ENCODE results near the gene SPRY4. TPM values are rescaled to one million over a fixed set of nuclear protein-coding genes. Genes with fewer than 3 reads are reported as not detected.

The SPRY4 gene
- total RNA-seq, 1 experiment from 2014 or later = 35.6 TPM

GRCh38 chr5:142295960-142296860 is 28.6 kb downstream of the SPRY4 start:
- POLR2A ChIA-PET = no interaction called here
- peak overlapping the region; percentile 69 for H3K27ac ChIP-seq (ENCODE audit: low read length)
- H3K4me1 ChIP-seq (ENCODE audit: control insufficient read depth, insufficient read depth, low read length) = peaks cover 27% of the 10 kb centered on the region
- BruUV-seq (replicated peaks) = no TSS peak
- TF ChIP-seq SIN3A (IDR thresholded peaks at IDR 0.05; ENCODE audit: borderline replicate concordance, insufficient read depth, low read depth, low read length) (no peak), TCF7L2 (IDR thresholded peaks at IDR 0.05; ENCODE audit: low read depth, low read length) (no peak), POLR2AphosphoS5 (IDR thresholded peaks at IDR 0.05; ENCODE audit: low read depth, low read length) (no peak), CTCF (IDR thresholded peaks at IDR 0.05) (no peak), REST (IDR thresholded peaks at IDR 0.05; ENCODE audit: insufficient read depth in 1 of 2, low read depth in 2 of 2, low read length in 1 of 2) (no peak)
- H3K27me3 ChIP-seq (ENCODE audit: control insufficient read depth, insufficient read depth, low read length) = no peaks in the 10 kb centered on the region
- H3K9me3 ChIP-seq (ENCODE audit: control insufficient read depth, insufficient read depth, low read depth, low read length) = no peaks in the 10 kb centered on the region
- in situ Hi-C loops (cut with HindIII; ENCODE audit: low pct_unique_long_range_greater_than_20kb, low sequenced_read_pairs) = no loop called here
- intact Hi-C loops (cut with micrococcal nuclease; ENCODE audit: unreplicated experiment) = no loop called here
- CTCF ChIA-PET = interaction anchor here (0.6 kb wide), 1 partner anchor 144 kb away, joined by 7 read pairs; no protein-coding TSS in a partner anchor
- no peak overlapping the region for H3K4me3 ChIP-seq (ENCODE audit: low read depth in 2 of 2, low read length in 2 of 2)
- DNase-seq (ENCODE audit: low read depth, low spot score) (no peak), ATAC-seq (0 out of 2 replicates have a peak, but pooled peaks have one; percentile 22)
- H3K36me3 ChIP-seq (ENCODE audit: control insufficient read depth, insufficient read depth, low read length) = no peaks in the 10 kb centered on the region

- ATAC-seq = no peak
- peaks cover 34% of the 10 kb centered on the region for H3K4me1 ChIP-seq (ENCODE audit: control insufficient read depth, insufficient read depth, low read length)
These were observed 29.6 kb downstream of the SPRY4 start for GRCh38 chr5:142295084-142295758.

More at GRCh38 chr5:142295084-142295758, 29.6 kb downstream of the SPRY4 start:
- Histone ChIP-seq H3K9me3 (ENCODE audit: control insufficient read depth, insufficient read depth, low read depth, low read length) (no peaks in the 10 kb centered on the region), H3K36me3 (ENCODE audit: control insufficient read depth, insufficient read depth, low read length) (no peaks in the 10 kb centered on the region), H3K27ac (ENCODE audit: low read length) (peak overlapping the region; percentile 52), H3K27me3 (ENCODE audit: control insufficient read depth, insufficient read depth, low read length) (no peaks in the 10 kb centered on the region), H3K4me3 (ENCODE audit: low read depth in 2 of 2, low read length in 2 of 2) (no peak overlapping the region)
- intact Hi-C loops (cut with micrococcal nuclease; ENCODE audit: unreplicated experiment) = no loop called here
- TF ChIP-seq SIN3A (IDR thresholded peaks at IDR 0.05; ENCODE audit: borderline replicate concordance, insufficient read depth, low read depth, low read length) (no peak), REST (IDR thresholded peaks at IDR 0.05; ENCODE audit: insufficient read depth in 1 of 2, low read depth in 2 of 2, low read length in 1 of 2) (no peak), TCF7L2 (IDR thresholded peaks at IDR 0.05; ENCODE audit: low read depth, low read length) (no peak), CTCF (IDR thresholded peaks at IDR 0.05) (no peak), POLR2AphosphoS5 (IDR thresholded peaks at IDR 0.05; ENCODE audit: low read depth, low read length) (no peak)
- no peak for DNase-seq (ENCODE audit: low read depth, low spot score)
- ChIA-PET CTCF (no interaction called here), POLR2A (no interaction called here)
- no TSS peak for BruUV-seq (replicated peaks)
- in situ Hi-C loops (cut with HindIII; ENCODE audit: low pct_unique_long_range_greater_than_20kb, low sequenced_read_pairs) = no loop called here

Measured in Panc1 (cell line).